GM20000 (cell line): ENCODE measurements around the gene SLC41A2.

Source experiments
- DNase-seq: peaks from one replicate; pipeline ENCODE4 v3.0.0; 2012; ENCODE audit warnings: low spot score
- TF ChIP-seq, protein P1 (sequence below): IDR thresholded peaks from 2 replicates; pipeline ENCODE4 v1.5.1; 2012; ENCODE audit warnings: mild to moderate bottlenecking, control low read depth; ENCODE audit errors: extremely low read depth, missing control alignments

Gene SLC41A2

DNA sequence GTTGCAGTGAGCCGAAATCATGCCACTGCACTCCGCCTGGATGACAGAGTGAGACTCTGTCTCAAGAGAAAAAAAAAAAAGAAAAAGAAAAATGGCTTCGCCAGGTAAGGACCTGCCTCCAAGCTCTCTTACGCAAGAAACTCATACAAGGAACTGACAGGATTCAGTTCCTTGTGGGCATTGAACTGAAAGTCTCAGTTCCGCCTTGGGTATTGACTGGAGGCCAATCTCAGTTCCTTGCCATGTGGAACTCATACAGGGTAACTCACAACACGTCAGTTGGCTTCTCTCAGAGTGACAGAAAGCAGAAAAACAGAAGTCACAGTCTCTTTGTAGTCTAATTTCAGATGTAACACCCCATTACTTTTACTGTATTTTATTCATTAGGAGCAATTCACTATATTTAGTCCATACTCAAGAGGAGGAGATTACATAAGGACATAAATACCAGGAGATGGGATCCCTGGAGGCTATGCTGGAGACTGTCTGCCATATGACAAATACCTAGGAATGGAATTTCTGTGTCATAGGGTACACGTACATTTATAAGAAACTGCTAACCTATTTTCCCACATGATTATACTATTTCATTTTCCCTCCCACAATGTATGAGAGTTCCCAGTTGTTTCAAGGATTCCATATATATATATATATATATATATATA, 16.7 kb upstream of the SLC41A2 start:
- peak; percentile 64 for DNase-seq
- TF ChIP-seq, protein P1, sequence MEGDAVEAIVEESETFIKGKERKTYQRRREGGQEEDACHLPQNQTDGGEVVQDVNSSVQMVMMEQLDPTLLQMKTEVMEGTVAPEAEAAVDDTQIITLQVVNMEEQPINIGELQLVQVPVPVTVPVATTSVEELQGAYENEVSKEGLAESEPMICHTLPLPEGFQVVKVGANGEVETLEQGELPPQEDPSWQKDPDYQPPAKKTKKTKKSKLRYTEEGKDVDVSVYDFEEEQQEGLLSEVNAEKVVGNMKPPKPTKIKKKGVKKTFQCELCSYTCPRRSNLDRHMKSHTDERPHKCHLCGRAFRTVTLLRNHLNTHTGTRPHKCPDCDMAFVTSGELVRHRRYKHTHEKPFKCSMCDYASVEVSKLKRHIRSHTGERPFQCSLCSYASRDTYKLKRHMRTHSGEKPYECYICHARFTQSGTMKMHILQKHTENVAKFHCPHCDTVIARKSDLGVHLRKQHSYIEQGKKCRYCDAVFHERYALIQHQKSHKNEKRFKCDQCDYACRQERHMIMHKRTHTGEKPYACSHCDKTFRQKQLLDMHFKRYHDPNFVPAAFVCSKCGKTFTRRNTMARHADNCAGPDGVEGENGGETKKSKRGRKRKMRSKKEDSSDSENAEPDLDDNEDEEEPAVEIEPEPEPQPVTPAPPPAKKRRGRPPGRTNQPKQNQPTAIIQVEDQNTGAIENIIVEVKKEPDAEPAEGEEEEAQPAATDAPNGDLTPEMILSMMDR = no peak

DNA sequence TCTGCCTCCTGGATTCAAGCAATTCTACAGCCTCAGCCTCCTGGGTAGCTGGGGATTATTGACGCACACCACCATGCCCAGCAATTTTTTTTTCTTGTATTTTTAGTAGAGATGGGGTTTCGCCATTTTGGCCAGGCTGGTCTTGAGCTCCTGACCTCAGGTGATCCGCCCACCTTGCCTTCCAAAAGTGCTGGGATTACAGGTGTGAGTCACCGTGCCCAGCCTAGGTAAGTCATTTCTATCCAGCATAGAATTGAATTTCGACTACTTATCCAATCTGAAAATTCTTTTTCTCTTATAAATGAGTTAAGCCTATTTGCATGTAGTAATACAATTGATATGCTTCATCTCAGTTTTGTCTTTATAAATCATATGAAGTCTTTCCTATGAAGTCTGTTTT, 15.2 kb upstream of the SLC41A2 start:
- TF ChIP-seq, protein P1 = no peak
- DNase-seq = no peak

DNA sequence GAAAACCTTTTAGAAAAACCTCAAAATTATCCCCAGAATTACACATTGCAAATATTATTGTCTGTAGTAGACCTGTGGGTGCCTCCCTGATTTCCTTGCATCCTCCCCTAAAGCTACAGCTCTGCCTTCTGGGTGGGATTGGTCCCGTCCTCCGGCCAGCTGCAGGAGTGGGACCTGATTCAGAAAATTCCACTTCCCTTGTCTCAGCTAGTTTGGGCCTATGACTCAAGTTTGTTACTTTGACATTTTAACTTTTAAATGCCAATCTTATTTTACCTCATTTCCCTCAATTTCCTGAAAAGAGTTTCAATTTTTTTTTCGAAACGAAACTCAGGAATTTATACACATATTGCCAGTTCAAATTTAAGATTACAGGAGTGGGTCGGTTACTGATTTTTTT, 13.2 kb upstream of the SLC41A2 start:
- no peak for DNase-seq
- TF ChIP-seq, protein P1 = no peak

DNA sequence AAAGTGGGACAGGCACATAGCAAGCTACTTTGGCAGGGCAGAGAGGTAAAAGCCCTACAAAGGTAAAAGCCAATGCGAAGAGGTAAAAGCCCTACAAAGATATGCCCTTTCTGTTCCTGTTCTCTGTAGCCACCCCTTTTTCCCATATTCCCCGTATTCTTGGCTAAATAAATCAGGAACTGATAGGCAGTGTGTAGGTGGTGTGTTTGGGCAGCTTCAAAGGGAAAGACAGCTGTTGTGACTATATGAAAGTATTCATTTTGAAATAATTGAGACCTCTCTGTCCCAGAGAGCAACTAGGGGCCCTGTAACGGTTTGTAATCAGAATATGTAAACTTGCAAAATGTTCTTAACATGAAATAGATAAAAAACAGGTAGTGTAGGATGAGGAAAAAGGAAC, 11.3 kb upstream of the SLC41A2 start:
- DNase-seq = no peak
- TF ChIP-seq, protein P1 = no peak

DNA sequence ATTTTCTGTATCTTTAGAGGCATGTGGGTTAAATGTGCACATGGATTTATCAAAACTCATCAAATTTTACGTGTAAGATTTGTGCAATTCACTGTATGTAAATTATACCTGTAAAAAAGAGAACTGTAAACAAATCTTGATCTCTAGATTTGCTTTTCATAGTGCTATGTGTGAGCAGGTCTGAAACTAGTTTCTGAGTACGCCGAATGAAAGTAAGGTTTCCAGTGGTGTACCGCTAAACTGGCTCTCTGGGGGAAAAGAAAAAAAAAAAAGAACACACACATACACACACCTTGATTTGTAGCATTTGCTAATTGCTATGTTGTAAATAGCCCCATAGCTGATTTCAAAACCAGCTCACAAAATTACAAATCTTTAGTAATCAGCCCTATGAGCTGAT, 8.6 kb upstream of the SLC41A2 start:
- DNase-seq = peak; percentile 36

DNA sequence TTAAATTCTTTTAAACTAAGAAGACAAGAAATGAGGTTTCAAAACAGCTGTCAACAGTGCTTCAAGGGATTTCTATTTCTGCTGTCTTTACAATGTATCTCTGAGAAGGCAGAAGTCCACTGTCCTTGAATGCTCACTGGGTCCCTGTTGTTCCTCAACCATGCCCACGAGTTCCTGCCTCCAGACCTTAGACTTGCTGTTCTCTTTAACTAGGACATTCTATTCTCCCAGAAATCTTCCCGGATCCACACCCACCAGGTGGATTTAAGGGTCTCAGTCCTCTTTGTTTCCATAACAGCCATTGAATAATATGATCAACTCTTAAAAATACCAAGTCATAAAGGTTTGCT, 6.7 kb upstream of the SLC41A2 start:
- TF ChIP-seq, protein P1 = no peak
- DNase-seq = no peak

More for the DNA sequence above, 8.6 kb upstream of the SLC41A2 start:
- TF ChIP-seq, protein P1 = no peak

DNA sequence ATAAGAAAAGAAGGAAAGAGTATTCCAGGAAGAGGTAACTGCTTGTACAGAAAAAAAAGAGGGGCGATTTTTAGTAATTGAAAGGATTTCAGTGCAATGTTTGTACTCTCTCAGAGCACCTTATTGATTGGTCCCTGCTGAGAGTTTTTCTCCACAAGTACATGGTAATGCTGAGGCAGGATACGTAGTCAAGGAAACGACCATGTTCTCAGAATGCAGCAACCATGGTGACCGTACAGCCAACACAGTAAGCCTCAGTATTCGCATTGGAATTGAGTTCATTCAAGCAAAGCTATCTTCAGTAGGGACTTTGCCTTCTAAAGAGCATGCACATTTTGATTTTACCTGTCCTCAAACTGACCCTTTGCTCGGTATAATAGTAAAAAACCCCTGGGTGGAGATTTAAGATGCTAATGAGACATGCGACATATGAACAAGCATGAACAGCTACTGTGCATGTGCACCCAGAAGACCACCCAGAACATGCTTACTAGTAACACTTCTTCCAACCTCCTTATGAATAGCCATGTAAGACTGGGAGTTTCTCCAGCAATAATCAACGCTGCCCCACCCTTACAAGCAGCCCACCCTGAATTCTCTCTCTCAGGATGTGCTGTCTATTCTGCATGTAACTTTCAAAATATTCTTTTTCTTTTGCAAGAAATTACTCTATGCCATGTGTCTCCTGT, 6.2 kb upstream of the SLC41A2 start:
- no peak for DNase-seq
- TF ChIP-seq, protein P1 = no peak
